Measurements from ENCODE around the gene PHGDH. TPM values are rescaled to one million over a fixed set of nuclear protein-coding genes. Genes with fewer than 3 reads are reported as not detected.

Gene PHGDH
- total and polyA plus RNA-seq, 2 of the 13 experiments (the other 11 are each of a cell fraction or from before 2014, with no cell fraction given): 95.8 to 133 TPM

GRCh38 chr1:119715542-119715941, 3.8 kb downstream of the PHGDH start (continued):
- TF ChIP-seq PTBP1 (IDR thresholded peaks at IDR 0.05; ENCODE audit: low read depth, low read length, poor library complexity, severe bottlenecking) (no peak), MEIS1 (CRISPR knock-in tag; IDR thresholded peaks at IDR 0.05; ENCODE audit: borderline replicate concordance) (no peak), BRD4 (CRISPR knock-in tag; IDR thresholded peaks at IDR 0.05) (no peak), SRY (CRISPR knock-in tag; IDR thresholded peaks at IDR 0.05) (no peak), ERF (CRISPR knock-in tag; IDR thresholded peaks at IDR 0.05) (no peak), ZSCAN31 (CRISPR knock-in tag; IDR thresholded peaks at IDR 0.05; ENCODE audit: low read depth) (no peak), ZNF362 (CRISPR knock-in tag; IDR thresholded peaks at IDR 0.05; ENCODE audit: borderline replicate concordance) (no peak), CBFB (CRISPR knock-in tag; IDR thresholded peaks at IDR 0.05) (no peak), ZNF780A (CRISPR knock-in tag; IDR thresholded peaks at IDR 0.05) (0 out of 2 replicates have a peak, but pooled peaks have one; percentile 30), GPN1 (CRISPR knock-in tag; IDR thresholded peaks at IDR 0.05; ENCODE audit: borderline replicate concordance) (no peak), ZNF572 (CRISPR knock-in tag; IDR thresholded peaks at IDR 0.05) (no peak), ZBTB38 (CRISPR knock-in tag; IDR thresholded peaks at IDR 0.05) (peak; percentile 90), POLR2AphosphoS5 (IDR thresholded peaks at IDR 0.05; ENCODE audit: low read depth, low read length) (no peak), ZNF205 (CRISPR knock-in tag; IDR thresholded peaks at IDR 0.05) (no peak)

GRCh38 chr1:119718409-119718808, 6.7 kb downstream of the PHGDH start:
- Histone ChIP-seq H3K9me3 (ENCODE audit: low read length) (no peaks in the 10 kb centered on the region), H3K9ac (ENCODE audit: insufficient read depth, low read depth, low read length) (no peak overlapping the region), H3K4me1 (ENCODE audit: insufficient read depth, low read length) (peaks cover 99% of the 10 kb centered on the region), H3K27ac (ENCODE audit: extremely low read length, insufficient read depth, low read length) (peak overlapping the region; percentile 21), H3K27me3 (ENCODE audit: control insufficient read depth in 1 of 2, insufficient read depth in 2 of 2, low read length in 2 of 2) (no peaks in the 10 kb centered on the region), H3K79me2 (ENCODE audit: insufficient read depth, low read length) (peaks cover 79% of the 10 kb centered on the region), H3K4me2 (ENCODE audit: low read depth, low read length) (peak overlapping the region; percentile 32), H3K36me3 (replicated peaks in 1 of 2; ENCODE audit: control insufficient read depth in 1 of 2, insufficient read depth in 2 of 2, low read length in 2 of 2) (peaks cover 18 to 40% of the 10 kb centered on the region in 2 experiments), H4K20me1 (ENCODE audit: insufficient read depth, low read length) (peaks cover 26% of the 10 kb centered on the region), H2AFZ (ENCODE audit: low read length) (no peak overlapping the region), H3K4me3 (replicated peaks in 1 of 3; ENCODE audit: insufficient read depth in 1 of 3, low read depth in 2 of 3, low read length in 3 of 3) (no peak overlapping the region)
- FAIRE-seq (no peak), ATAC-seq (no peak), DNase-seq (ENCODE audit: low spot score) (no peak)
- in situ Hi-C loops (cut with HindIII; ENCODE audit: extremely low pct_ligation_motif_present, low pct_unique_long_range_greater_than_20kb) (loop anchor here (10.0 kb wide), 1 partner anchor 64 kb away; no protein-coding TSS in a partner anchor), intact Hi-C loops (cut with micrococcal nuclease; ENCODE audit: unreplicated experiment) (no loop called here)
- BruUV-seq (replicated peaks): no TSS peak
- ChIA-PET POLR2A (no interaction called here), CTCF (ENCODE audit: low intra/inter-chr PET ratio, low total read pairs) (no interaction called here)
- TF ChIP-seq CENPX (CRISPR knock-in tag; IDR thresholded peaks at IDR 0.05) (no peak), ZNF629 (CRISPR knock-in tag; conservative IDR thresholded peaks at IDR 0.05) (peak; percentile 63), ZNF484 (CRISPR knock-in tag; IDR thresholded peaks at IDR 0.05; ENCODE audit: borderline replicate concordance, low read depth) (no peak), RFXAP (CRISPR knock-in tag; IDR thresholded peaks at IDR 0.05; ENCODE audit: borderline replicate concordance) (no peak), HNRNPH1 (optimal IDR thresholded peaks at IDR 0.05; ENCODE audit: low read depth, low read length) (no peak)

All from HepG2 (cell line).